GM19397 (cell line): ENCODE results near the gene PRXL2A.
A peak's percentile ranks its signal among the peaks of the same experiment; 100 is the strongest.

ENCODE experiments used
- ATAC-seq: cut with Tn5 transposase; IDR thresholded peaks from one replicate; pipeline ENCODE4 v1.9.1; 2021; ENCODE audit warnings: mild to moderate bottlenecking, moderate library complexity; ENCODE audit not compliant: unreplicated experiment

Gene PRXL2A

GRCh38 chr10:80444124-80444523 is 35.8 kb downstream of the PRXL2A start:
- no peak for ATAC-seq

GRCh38 chr10:80444646-80445319 is 36.4 kb downstream of the PRXL2A start:
- ATAC-seq: peak; percentile 76

- no peak for ATAC-seq
These were observed 39.3 kb downstream of the PRXL2A start for GRCh38 chr10:80447436-80448190.

- ATAC-seq: no peak
These were observed 40.0 kb downstream of the PRXL2A start for GRCh38 chr10:80448209-80448942.

GRCh38 chr10:80449520-80449919 is 41.2 kb downstream of the PRXL2A start:
- ATAC-seq: no peak

GRCh38 chr10:80451132-80451531 is 42.8 kb downstream of the PRXL2A start:
- ATAC-seq: no peak

GRCh38 chr10:80452069-80452468 is 43.7 kb downstream of the PRXL2A start:
- no peak for ATAC-seq

GRCh38 chr10:80452640-80453039 is 44.3 kb downstream of the PRXL2A start:
- ATAC-seq: no peak

GRCh38 chr10:80453056-80453841 is 44.9 kb downstream of the PRXL2A start:
- ATAC-seq: no peak

GRCh38 chr10:80453842-80454512 is 45.6 kb downstream of the PRXL2A start, which contains the start of gene TSPAN14:
TSS of gene TSPAN14 (plus strand) at chr10:80454310. CDS start at chr10:80489234, 34,924 bp downstream.
- ATAC-seq: peak; percentile 72

- peak; percentile 25 for ATAC-seq
These were observed 46.4 kb downstream of the PRXL2A start for GRCh38 chr10:80454513-80455460.

GRCh38 chr10:80455461-80456349 is 47.4 kb downstream of the PRXL2A start:
- no peak for ATAC-seq

- ATAC-seq: no peak
These were observed 49.4 kb downstream of the PRXL2A start for GRCh38 chr10:80457554-80458262.

GRCh38 chr10:80458263-80458625 is 49.9 kb downstream of the PRXL2A start:
- ATAC-seq: no peak

GRCh38 chr10:80458638-80459037 is 50.3 kb downstream of the PRXL2A start:
- no peak for ATAC-seq

GRCh38 chr10:80459047-80459865 is 50.9 kb downstream of the PRXL2A start:
- peak; percentile 43 for ATAC-seq
